ENCODE measurements around the gene CFAP46.
A peak's percentile ranks its signal among the peaks of the same experiment; 100 is the strongest.

CFAP46 gene

DNA sequence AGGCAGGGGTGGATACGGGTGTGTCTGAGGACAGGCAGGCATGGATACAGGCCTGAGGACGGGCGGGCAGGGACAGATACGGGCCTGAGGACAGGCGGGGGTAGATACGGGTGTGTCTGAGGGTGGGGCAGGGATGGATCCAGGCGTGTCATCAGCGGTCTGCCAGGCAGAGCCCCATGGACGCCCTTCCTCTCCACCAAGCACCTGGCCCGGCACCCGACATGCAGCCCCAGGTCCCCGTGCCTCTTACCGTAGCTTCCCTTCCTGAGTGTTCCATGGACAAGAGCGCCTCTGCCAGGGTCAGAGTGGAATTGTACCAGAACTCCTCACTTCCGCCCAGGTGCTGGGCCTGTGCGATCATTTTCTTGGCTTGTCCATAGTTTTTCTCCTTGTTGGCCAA is 81.8 kb downstream of the CFAP46 start:
- no peak for DNase-seq

DNA sequence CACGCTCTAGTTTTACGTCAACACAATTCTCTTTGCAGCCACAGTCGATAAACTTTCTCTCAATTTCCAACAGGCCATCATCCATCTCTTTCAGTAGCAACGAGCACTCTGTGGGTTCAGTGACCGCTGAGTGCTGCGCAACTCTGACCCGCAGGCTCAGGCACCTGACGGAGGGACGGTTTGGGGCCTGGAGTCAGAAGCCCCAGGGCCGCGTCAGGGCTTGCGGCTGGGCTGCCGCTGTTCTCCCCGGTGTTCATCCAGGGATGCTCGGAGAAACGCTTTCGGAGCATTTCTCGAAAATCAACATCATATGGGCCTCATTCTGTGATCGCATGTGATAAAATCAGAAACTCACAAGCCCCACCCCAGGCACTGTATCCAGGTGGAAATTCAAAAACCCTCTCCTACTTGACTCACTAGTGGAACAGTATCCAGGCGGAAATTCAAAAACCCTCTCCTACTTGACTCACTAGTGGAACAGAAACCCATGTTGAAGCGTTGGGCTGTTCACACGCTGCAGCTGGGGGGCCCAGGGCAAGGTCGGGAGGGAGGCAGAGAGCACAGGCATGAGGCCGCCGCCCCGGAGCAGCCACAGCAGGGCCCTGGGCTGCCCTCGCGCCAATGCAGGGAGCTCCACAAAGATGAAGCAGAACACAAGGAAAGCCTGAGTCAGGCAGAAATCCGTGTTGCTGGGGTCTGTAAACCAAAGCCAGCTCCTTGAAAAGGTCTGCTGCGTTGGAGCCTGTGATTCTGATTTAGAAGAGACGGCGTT is 83.1 kb downstream of the CFAP46 start:
- DNase-seq: no peak

DNA sequence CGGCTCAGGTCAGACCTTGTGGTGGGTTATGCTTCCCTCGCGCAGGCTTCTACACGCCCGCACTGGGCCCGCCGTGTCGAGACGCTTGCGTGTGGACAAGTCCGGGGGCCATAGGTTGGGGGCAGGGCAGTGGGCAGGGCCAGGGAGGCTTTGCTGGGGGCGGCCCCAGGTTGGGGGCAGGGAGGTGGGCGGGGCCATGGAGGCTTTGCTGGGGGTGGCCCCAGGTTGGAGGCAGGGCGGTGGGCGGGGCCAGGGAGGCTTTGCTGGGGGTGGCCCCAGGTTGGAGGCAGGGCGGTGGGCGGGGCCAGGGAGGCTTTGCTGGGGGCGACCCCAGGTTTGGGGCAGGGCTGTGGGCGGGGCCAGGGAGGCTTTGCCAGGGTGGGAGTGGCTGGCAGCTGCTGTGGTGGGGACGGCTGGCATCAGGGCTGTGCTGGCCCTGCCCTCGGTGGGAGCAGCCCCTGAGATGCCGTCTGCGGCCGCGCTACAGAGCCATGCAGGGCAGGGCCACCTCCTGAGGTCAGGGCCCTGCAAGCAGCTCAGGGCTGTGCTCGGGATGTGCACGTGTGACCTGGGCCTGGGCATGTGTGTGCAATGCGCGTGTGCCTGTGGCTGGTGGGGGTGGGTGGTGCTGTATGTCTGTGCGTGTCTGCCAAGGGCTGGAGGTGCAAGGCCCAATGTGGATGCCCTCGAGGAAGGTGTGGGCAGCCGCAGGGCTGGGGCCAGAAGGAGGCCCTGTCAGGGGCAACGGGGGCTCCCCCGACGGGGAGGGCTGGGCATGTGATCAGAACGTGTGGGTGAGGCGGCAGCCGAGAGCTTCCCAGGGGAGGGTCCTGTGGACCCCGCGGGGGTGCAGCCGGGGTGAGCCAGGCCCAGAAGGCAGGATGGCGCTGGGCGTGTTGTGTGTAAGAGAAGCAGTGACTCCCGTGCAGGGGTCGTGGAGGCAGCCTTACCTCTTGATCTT is 84.0 kb downstream of the CFAP46 start:
- DNase-seq: no peak

DNA sequence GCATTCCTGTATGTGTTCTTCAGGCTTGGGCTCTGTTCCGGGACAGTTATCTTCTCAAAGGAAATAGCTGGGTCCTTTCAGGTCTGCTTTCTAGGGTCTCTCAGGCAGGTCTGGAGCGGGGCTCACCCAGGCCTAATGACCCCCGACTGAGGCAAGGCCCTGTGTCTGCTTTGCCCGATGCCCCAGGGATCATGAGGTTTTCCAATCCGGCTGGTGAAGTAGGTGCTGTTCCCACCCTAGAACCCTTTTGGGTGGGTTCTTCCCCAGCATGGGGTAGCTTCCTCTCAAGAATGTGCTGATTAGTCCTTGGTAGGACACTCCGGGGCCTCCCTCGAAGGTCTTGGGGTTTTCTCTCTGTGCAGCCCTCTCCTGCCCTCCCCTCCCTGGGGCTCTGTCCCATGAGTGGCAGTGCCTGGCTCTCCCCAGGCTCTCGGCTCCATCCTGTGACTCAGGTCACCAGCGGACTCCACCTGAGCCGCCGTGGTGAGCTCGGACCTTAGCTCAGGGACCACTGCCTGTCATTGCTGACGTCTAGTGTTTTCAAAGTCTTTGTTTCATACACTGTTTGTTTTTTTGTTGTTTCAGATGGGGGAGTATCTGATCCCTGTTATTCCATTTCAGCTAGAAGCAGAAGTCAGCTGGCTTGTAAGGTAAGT is 85.4 kb downstream of the CFAP46 start:
- no peak for DNase-seq

DNA sequence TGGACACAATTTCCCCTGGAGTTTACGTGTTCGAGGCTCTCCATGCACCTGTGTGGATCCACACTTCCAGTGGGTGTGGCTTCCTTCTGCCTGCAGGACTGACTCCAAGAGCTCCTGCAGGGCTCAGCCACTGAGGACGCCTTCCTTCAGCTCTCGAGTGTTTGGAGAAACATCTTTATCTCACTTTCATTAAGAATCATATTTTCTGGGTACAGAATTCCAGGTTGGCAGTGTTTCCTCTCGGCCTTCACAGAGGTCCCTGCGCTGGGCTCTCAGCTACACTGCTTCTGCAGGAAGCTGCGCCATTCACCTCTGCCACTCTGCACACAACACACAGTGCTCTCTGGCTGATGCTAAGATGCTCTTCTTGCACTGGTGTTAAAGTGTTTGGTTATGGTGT is 86.5 kb downstream of the CFAP46 start:
- no peak for DNase-seq

DNA sequence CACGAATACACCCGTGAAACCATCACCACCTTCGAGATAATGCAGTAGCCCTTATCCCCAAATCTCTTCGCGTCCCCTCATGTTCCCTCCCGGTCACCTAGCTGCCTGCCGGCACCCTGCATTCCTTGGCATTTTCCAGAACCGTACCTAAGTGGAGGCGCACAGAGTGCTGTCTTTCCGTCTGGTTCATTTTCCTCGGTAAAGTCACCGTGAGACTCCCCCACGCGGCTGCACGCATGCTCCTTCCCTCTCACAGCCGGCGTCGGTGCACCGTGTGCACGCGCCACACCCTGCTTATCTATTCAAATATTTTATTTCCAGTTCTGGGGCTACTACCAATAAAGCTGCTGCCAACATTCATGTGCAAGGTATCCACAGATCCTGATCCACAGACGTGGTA is 90.9 kb downstream of the CFAP46 start:
- no peak for DNase-seq

DNA sequence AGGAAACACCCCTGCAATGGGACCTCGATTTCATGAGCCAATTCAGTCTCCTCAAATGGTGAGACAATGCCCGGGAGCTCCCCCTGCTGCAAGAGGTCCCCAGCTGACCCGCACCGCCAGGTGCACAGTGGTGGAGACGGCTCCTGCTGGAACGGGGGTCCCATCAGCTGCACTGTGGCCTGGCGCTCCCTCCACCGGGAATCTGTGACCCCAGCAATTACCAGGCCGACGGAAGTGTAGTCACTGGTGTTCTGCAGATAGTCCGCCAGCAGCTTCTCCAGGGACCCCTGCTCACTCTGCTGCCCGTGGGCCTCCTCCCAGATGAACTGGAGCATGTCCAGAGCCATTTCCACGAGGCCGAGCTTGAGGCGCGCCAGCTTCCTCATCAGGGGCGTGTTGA is 91.5 kb downstream of the CFAP46 start:
- peak; percentile 49 for DNase-seq

DNA sequence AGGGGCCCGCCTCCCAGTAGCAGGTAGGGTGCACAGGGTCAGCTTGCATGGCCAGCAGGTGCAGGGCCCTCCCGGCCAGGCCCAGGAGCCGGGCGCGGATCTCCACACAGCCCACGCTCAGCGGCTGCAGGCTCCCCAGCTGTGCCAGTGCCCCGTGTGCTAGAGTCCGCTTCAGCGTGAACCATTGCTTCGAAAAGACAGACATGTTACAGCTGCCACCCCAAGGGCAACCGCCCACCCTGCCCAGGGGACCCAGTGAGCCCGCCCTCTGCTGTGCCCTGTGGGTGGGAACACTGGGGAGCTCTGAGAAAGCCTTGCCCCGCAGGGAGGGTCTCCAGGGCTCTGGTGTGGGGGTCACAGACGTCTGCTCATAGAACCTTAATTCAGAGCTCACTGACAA is 92.1 kb downstream of the CFAP46 start:
- DNase-seq: peak; percentile 44

DNA sequence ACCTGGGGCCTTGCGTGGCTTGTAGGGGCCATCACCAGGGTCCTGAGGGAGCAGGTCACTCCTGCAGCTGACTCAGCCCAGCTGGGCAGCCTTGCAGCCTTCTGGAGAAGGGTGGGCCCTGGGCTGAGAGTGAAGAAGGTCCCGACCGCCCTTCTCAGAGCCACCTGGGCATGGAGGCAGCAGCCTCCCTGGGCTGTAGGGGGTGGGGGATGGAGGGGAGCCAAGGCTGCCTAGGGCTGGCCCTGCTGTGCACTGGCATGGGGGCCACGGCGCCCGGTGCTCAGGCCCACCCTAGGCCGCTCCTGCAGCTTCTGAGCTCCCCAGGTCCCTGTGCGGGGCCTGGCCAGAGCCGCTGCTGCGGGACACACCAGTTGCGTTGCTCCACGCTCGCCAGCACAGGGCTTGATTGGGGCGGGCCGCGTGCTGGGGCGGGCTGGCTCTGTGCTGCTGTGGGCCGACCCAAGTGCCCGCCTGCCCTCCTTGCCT is 92.8 kb downstream of the CFAP46 start:
- DNase-seq: peak; percentile 52

DNA sequence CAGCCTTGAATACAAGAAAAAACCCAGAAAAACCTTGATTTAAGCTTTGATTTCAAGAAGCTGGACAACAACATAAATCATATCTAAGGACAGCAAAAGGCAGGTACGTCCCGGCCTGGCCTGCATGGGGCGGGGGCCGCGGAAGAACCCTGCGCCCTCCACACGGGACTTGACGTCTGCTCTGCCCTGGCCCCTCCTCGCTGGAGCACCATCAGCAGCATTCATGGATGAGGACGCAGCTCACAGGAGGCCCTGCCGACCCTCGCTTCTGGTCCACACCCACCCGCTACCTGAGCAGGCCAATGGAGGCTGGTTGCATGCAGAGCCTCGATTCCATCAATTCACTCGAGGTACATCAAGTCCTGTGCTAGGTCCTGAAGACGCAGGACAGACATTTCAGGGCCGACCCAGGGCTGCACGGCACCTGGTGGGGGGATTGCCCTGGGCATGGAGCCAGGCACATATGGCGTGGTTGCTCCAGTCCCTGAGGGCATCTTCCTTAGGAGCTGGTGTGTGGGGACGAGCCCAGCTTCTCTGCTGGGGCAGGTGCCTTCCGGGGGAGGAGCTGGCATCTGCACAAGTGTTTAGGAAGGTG is 93.3 kb downstream of the CFAP46 start:
- DNase-seq: peak; percentile 41

DNA sequence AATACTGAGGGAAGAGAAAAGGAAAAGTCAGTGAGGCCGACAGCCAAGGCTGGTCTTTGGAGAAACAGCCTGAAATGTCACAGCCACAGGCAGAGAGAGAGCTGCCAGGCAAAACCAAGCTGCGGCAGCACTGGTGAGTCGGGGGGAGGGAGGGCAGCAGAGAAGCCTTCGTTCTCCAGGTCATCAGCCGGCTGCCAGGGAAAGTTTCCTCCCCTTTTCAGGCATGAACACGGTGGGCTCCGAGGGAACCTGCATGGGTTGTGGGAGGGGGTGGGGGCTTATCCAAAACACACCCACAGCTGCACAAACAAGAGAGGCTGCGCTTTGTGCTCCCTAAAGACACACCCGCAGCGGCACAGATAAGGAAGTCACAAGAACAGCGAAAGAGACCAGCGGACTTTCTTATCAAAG is 94.1 kb downstream of the CFAP46 start:
- DNase-seq: peak; percentile 54

DNA sequence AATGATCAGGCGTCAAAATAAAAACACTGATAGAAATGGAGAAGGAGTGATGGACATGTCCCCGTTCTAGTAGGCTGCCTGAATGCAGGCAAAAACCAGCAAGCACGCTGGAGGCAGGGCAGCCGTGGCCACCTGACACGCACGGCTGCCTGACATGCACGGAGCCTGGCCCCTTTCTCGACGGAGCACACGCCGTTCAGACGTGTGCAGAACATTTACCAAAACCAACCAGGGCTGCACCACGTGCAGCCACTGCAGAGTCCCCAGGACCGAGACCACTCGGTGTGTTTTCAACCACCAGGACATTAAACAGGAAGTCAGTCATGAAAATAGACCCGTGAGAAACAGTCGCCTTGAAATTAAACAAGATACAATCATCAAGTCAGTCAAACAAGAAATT is 94.5 kb downstream of the CFAP46 start:
- DNase-seq: peak; percentile 47

DNA sequence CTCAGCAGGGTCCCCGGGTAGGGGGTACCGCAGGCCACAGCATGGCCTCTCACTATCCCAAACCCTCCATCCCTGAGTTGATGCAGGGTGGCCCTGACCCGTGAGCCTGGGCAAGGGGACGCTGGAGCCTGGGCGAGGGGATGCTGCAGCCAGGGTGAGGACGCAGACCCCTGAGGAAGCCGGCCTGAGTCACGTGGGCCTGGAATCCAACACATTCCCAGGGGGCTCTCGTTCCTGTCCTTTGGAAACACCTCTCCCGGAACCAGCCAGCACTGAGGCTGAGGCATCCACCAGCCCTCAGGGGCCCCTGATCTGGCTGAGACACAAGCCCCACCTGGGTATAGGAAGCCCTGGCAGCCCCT is 95.0 kb downstream of the CFAP46 start:
- peak; percentile 42 for DNase-seq

DNA sequence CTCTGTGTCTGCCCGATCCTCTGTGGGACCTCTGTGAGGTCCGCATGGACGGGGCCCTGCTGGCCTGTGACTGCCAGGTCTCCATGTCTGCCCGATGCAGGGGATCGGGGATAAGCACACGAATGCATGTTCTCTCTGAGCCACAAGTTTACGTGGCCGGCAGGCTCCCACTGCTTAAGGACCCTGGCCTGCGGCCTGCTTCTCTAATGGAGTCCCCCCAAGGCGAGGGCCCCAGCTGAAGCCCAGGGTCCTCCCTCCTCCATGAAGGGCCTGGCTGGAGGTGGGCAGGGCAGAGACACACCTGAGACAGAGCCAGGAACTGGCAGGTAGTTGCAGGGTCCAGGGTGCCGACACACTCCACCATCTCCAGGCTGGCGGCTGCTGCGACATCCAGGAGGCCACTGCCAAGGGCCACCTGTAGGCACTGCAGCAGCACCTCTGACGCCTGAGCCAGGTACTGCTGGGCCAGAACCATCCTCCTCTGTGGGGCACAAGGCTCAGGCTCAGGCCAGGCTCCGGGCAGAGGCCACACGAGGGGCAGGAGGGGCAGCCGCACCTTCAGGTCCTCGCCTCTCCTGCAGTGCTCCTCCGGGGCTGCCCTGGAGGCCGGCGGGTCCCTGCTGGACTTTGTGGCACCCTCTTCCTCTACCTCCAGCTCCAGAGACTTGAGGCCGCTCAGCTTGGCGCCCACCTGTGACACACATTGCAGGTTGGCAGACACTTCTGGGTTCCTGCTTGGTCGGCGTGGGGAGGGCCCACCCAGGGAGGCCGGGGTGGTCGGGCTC is 95.5 kb downstream of the CFAP46 start:
- peak; percentile 47 for DNase-seq

DNA sequence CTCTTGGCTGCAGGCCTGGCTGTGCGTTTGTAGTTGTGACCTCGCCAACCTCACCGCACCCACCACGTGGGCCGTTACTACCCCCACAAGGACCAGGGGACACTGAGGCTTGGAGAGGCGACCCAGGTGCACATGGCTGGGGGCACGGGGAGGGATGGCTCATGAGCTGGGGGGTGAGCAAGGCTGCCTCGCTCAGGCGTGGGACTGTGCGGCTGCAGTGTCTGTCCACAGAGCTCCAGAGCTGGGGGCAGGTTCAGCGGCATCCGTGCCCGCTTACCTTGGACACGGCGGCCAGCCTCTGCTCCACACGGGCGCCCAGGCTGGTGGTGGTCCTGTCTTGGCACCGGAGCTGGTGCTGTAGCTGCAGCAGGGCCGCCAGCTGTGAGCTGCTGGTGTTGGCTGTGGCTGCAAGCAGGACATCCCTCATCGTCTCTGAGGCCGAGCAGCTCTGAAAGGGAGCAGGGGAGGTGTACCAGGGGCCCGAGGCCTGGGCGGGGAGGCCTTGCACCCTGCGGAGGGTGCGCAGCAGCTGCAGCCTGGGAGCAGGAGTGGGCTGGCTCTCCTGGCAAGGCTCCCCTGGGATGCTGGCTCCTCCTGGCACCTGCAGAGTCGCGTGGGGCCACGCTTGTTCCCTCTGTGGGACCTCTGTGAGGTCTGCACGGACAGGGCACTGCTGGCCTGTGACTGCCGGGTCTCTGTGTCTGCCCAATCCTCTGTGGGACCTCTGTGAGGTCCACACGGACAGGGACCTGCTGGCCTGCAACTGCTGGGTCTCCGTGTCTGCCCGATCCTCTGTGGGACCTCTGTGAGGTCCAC is 96.4 kb downstream of the CFAP46 start:
- DNase-seq: peak; percentile 43

DNA sequence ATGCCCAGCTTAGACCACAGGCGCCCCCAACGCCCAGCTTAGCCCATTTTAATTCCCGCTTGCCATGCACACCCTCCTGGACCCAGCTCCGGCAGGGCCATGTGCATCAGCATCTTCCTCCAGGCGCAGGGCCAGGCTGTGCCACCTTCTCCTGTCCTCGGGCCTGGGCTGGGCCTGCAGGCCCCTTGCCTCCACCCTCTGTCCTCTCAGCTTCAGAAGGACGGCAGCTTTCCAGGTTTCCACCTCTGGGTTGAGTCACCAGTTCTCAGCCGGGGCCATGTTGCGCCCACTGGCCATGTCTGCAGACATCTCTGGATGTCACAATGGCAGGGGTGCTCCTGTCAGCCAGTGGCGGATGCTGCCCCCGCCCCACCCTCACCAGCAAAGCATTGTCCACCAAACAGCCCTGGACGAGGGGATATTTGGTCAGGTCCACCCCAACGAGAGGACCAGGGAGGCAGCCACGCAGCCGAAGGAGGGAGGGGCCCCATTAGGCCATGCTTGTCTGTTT is 97.3 kb downstream of the CFAP46 start:
- DNase-seq: no peak

DNA sequence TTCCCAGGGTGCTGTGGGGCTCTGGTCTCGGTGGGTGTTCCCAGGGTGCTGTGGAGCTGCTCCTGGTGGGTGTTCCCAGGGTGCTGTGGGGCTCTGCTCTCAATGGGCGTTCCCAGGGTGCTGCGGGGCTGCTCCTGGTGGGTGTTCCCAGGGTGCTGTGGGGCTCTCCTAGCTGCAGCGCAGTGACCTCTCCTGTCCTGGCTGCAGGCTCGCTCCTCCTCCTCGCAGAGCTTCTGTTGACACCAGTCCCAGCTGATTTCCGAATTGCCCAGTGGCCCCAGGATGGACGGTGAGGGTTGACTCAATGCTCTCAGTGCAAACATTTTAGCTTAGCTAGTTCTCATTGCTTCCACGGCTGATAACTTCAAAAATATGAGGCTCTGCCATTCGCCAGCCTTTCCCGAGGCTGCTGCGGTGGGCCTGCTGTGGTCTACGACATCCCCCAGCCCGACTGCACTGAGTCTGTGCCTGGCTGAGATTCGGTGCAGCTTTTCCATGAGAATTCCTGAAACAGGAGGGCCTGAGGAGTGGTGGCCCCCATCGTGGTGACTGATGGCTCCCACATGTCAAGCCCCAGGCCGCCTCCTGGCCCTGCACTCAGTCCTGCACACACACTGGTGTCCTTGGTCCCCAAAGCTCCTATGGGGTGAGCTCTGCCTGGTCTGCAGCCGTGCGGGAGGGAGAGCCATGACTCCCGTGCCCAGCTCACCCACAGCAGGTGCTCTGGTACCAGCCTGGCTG is 98.1 kb downstream of the CFAP46 start:
- peak; percentile 46 for DNase-seq

DNA sequence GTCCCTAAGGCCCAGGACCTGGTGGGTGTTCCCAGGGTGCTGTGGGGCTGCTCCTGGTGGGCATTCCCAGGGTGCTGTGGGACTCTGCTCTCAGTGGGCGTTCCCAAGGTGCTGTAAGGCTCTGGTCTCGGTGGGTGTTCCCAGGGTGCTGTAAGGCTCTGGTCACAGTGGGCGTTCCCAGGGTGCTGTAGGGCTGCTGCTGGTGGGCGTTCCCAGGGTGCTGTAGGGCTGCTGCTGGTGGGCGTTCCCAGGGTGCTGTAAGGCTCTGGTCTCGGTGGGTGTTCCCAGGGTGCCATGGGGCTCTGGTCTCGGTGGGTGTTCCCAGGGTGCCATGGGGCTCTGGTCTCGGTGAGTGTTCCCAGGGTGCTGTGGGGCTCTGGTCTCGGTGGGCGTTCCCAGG is 99.1 kb downstream of the CFAP46 start:
- peak; percentile 41 for DNase-seq

DNA sequence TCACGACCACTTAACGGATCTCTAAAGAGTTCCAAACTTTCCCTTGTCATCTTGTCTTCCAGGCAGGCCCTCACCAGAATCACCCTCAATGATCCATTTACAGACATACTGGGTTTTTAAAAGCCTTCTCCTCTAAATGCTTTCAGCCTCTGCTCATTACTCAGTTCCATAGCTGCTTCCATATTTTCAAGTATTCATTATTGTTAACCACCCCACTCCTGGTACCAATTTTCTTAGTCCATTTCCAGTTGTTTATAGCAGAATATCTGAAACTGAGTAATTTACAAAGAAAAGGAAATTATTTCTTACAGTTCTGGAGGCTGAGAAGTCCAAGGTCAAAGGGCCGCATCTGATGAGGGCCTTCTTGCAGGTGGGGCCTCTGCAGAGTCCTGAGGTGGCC is 100.0 kb downstream of the CFAP46 start:
- DNase-seq: no peak

DNA sequence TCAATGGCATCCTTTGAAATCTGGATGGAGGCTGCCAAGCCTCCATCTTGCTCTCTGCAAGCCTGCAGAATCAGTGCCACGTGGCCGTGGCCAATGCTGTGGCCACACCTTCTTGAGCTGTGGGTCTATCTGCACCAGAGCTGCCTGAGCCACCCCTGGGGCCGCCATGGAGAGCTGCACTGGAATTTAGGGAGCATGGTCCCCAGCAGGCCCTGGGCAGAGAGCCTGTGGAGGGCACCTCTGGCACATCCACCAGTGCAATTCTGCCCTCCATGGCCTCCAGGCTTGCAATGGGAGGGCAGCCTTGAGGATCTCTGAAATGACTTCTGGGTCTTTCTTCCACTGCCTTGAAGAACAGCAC is 100.8 kb downstream of the CFAP46 start:
- no peak for DNase-seq
